ENCODE measurements around the gene STMND1. TPM values are rescaled to one million over a fixed set of nuclear protein-coding genes. Genes with fewer than 3 reads are reported as not detected.

STMND1 gene
- total and polyA plus RNA-seq, 2 experiments from 2014 or later = 0.80 TPM; not detected in 1

GRCh38 chr6:17156966-17157365 is 55.1 kb downstream of the STMND1 start:
- Mint-ChIP-seq H3K9me3 (no peaks in the 10 kb centered on the region; the same call in 1 of the 3 replicates), H3K27ac (no peak overlapping the region), H3K4me1 (no peaks in the 10 kb centered on the region), H3K27me3 (ENCODE audit: insufficient read depth, low read depth, poor library complexity) (no peaks in the 10 kb centered on the region), H3K4me3 (no peak overlapping the region), H3K36me3 (ENCODE audit: low read depth) (no peaks in the 10 kb centered on the region)
- H3K4me1 ChIP-seq (ENCODE audit: insufficient read depth) = no peaks in the 10 kb centered on the region
- no peak overlapping the region for H3K4me2 ChIP-seq
- DNase-seq (ENCODE audit: low spot score) (no peak), ATAC-seq (no peak)
- H3K27me3 ChIP-seq (ENCODE audit: insufficient read depth) = no peaks in the 10 kb centered on the region
- H3F3A ChIP-seq (replicated peaks; ENCODE audit: low read depth) = no peaks in the 10 kb centered on the region
- H4K20me1 ChIP-seq (replicated peaks; ENCODE audit: insufficient read depth) = no peaks in the 10 kb centered on the region
- no peak for TF ChIP-seq EZH2 (IDR thresholded peaks at IDR 0.05; ENCODE audit: low read depth, unreplicated experiment)
- no peak for TF ChIP-seq CTCF (conservative IDR thresholded peaks at IDR 0.05; ENCODE audit: low read depth in 2 of 2)
- TF ChIP-seq ZNF114 (CRISPR knock-in tag; IDR thresholded peaks at IDR 0.05) = no peak
- no peak for TF ChIP-seq EZH2phosphoT487 (IDR thresholded peaks at IDR 0.05; ENCODE audit: unreplicated experiment)
- TF ChIP-seq POLR2AphosphoS5 (IDR thresholded peaks at IDR 0.05; ENCODE audit: low read depth) = no peak
- TF ChIP-seq ETS1 (IDR thresholded peaks at IDR 0.05) = no peak
- H3K4me3 ChIP-seq = no peak overlapping the region
- no peak overlapping the region for H2AFZ ChIP-seq
- no peaks in the 10 kb centered on the region for H3K36me3 ChIP-seq (ENCODE audit: insufficient read depth)
- H3K79me2 ChIP-seq (replicated peaks; ENCODE audit: insufficient read depth) = no peaks in the 10 kb centered on the region
- no peaks in the 10 kb centered on the region for H3K9me2 ChIP-seq (ENCODE audit: insufficient read depth)
- H3K27ac ChIP-seq (ENCODE audit: low read depth) = no peak overlapping the region

GRCh38 chr6:17157617-17158016 is 55.8 kb downstream of the STMND1 start:
- no peak for DNase-seq (ENCODE audit: low spot score)
- no peak for TF ChIP-seq EZH2 (IDR thresholded peaks at IDR 0.05; ENCODE audit: low read depth, unreplicated experiment)
- TF ChIP-seq JUNB (IDR thresholded peaks at IDR 0.05; ENCODE audit: unreplicated experiment) = no peak
- no peak for TF ChIP-seq CTCF (conservative IDR thresholded peaks at IDR 0.05; ENCODE audit: low read depth in 2 of 2)
- no peak for TF ChIP-seq ZNF114 (CRISPR knock-in tag; IDR thresholded peaks at IDR 0.05)
- TF ChIP-seq ETS1 (IDR thresholded peaks at IDR 0.05) = no peak
- no peak for TF ChIP-seq STAT1 (IDR thresholded peaks at IDR 0.05; ENCODE audit: unreplicated experiment)
- no peak for TF ChIP-seq POLR2AphosphoS5 (IDR thresholded peaks at IDR 0.05; ENCODE audit: low read depth)
- no peak for TF ChIP-seq ZNF331 (CRISPR knock-in tag; IDR thresholded peaks at IDR 0.05; ENCODE audit: low read depth)

More at GRCh38 chr6:17157617-17158016, 55.8 kb downstream of the STMND1 start:
- Histone ChIP-seq H3K9me2 (ENCODE audit: insufficient read depth) (no peaks in the 10 kb centered on the region), H3K4me3 (no peak overlapping the region), H3K27ac (ENCODE audit: low read depth) (no peak overlapping the region), H3K79me2 (replicated peaks; ENCODE audit: insufficient read depth) (no peaks in the 10 kb centered on the region), H3K36me3 (ENCODE audit: insufficient read depth) (no peaks in the 10 kb centered on the region), H2AFZ (no peak overlapping the region), H3K27me3 (ENCODE audit: insufficient read depth) (no peaks in the 10 kb centered on the region), H3F3A (replicated peaks; ENCODE audit: low read depth) (no peaks in the 10 kb centered on the region), H3K4me2 (no peak overlapping the region), H4K20me1 (replicated peaks; ENCODE audit: insufficient read depth) (no peaks in the 10 kb centered on the region), H3K4me1 (ENCODE audit: insufficient read depth) (no peaks in the 10 kb centered on the region)
- no peak overlapping the region for H3K4me3 Mint-ChIP-seq
- no peaks in the 10 kb centered on the region for H3K4me1 Mint-ChIP-seq
- H3K27me3 Mint-ChIP-seq (ENCODE audit: insufficient read depth, low read depth, poor library complexity) = no peaks in the 10 kb centered on the region
- no peaks in the 10 kb centered on the region for H3K36me3 Mint-ChIP-seq (ENCODE audit: low read depth)
- ATAC-seq = no peak
- H3K27ac Mint-ChIP-seq = no peak overlapping the region
- no peaks in the 10 kb centered on the region; the same call in 1 of the 3 replicates for H3K9me3 Mint-ChIP-seq

All from GM23338 (cell line).